GM12878 (cell line): ENCODE data around the gene RBPMS2.

ENCODE experiments used
- CEBPB ChIP-seq, 2 experiments: fragments of 150-350 bp in 1 of 2; IDR thresholded peaks; 2 replicates each; pipeline ENCODE4 v1.6.1; 2012 to 2014; ENCODE audit warnings: low read depth in 2 of 2, low read length in 2 of 2, borderline replicate concordance in 1 of 2, inconsistent platforms in 1 of 2
- CHD2 ChIP-seq: IDR thresholded peaks from 2 replicates; pipeline ENCODE4 v1.6.1; 2011; ENCODE audit warnings: low read depth, low read length, improper control_type of control experiment, borderline replicate concordance
- EP300 ChIP-seq, 2 experiments: fragments of 150-350 bp in 1 of 2; IDR thresholded peaks; 2 replicates each; pipeline ENCODE4 v1.6.1; 2011 to 2012; ENCODE audit warnings: low read depth in 2 of 2, low read length in 2 of 2, borderline replicate concordance in 1 of 2, improper control_type of control experiment in 1 of 2, inconsistent platforms in 1 of 2; ENCODE audit not compliant: control insufficient read depth in 1 of 2
- NBN ChIP-seq: fragments of 450-650 bp; IDR thresholded peaks from 2 replicates; pipeline ENCODE4 v1.6.1; 2016
- POLR2A ChIP-seq: IDR thresholded peaks from 2 replicates; pipeline ENCODE4 v1.6.1; 2011; ENCODE audit warnings: low read depth, mild to moderate bottlenecking, low read length
- TAF1 ChIP-seq: IDR thresholded peaks from 2 replicates; pipeline ENCODE4 v1.6.1; 2011; ENCODE audit warnings: mild to moderate bottlenecking, low read depth, low read length, borderline replicate concordance
- USF2 ChIP-seq: IDR thresholded peaks from 2 replicates; pipeline ENCODE4 v1.6.1; 2011; ENCODE audit warnings: low read depth, low read length, improper control_type of control experiment, borderline replicate concordance
- TF ChIP-seq, protein P1 (sequence below): IDR thresholded peaks from 2 replicates; pipeline ENCODE4 v1.6.1; 2011; ENCODE audit warnings: borderline replicate concordance, low read depth, mild to moderate bottlenecking, moderate library complexity, mixed read lengths, low read length; ENCODE audit not compliant: insufficient read depth; ENCODE audit errors: extremely low read length

DNA sequence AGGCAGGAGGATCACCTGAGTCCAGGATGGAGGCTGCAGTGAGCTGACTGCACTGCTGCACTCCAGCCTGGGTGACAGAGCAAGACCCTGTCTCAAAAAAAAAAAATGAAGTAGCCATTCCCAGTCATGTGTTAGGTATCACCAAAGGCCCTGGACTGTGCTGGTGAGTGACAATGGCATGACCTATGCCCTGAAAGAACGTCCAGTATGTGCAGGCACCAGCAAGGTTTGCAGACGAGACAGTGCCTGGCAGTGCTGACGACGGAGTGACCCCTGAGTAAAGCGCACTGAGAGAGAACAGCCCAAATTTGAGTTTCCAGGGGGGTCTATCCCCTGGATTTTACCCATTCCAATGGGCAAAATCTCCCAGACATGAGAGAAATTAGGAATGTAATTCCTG, 45.2 kb downstream of the RBPMS2 start:
- TF ChIP-seq EP300 (IDR thresholded peaks at IDR 0.05; ENCODE audit: borderline replicate concordance in 1 of 2, control insufficient read depth in 1 of 2, low read depth in 2 of 2, low read length in 2 of 2), result no peak
- TF ChIP-seq CHD2, result no peak
- TF ChIP-seq USF2, result no peak
- TF ChIP-seq POLR2A, result no peak
- TF ChIP-seq, protein P1, sequence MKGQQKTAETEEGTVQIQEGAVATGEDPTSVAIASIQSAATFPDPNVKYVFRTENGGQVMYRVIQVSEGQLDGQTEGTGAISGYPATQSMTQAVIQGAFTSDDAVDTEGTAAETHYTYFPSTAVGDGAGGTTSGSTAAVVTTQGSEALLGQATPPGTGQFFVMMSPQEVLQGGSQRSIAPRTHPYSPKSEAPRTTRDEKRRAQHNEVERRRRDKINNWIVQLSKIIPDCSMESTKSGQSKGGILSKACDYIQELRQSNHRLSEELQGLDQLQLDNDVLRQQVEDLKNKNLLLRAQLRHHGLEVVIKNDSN, result no peak
- no peak for TF ChIP-seq CEBPB (IDR thresholded peaks at IDR 0.05; ENCODE audit: borderline replicate concordance in 1 of 2, low read depth in 2 of 2, low read length in 2 of 2)
- no peak for TF ChIP-seq TAF1
- no peak for TF ChIP-seq NBN
